GM18526 (cell line): Measurements from ENCODE around the gene GRM8.

Experiments
- POLR2A ChIP-seq: IDR thresholded peaks from 3 replicates; pipeline ENCODE4 v1.6.1; 2011; ENCODE audit not compliant: insufficient read length; ENCODE audit errors: extremely low read depth

The GRM8 gene

GRCh38 chr7:126453104-126453503 lies 799.6 kb downstream of the GRM8 start:
- TF ChIP-seq POLR2A: no peak

GRCh38 chr7:126450269-126450671 lies 802.5 kb downstream of the GRM8 start:
- no peak for TF ChIP-seq POLR2A

GRCh38 chr7:126449611-126450268 lies 803.0 kb downstream of the GRM8 start:
- no peak for TF ChIP-seq POLR2A

DNA sequence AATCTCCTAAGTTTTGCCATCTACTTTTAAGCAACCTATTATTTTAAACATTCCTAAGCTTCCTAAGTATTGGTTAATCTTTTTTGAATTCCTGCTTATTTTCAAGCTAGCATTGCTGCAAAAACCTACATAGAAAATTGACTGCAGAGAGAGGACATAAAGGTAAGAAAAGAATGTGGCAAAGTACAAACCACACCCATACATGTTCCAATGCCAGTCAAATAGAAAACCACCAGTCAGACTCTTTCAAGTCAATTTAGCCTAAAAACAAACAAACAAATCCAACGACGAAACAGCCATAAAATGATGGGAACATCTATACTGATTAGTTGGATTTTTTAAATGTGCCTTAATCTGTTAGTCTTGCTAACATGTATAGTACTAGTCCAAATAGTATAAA lies 804.8 kb downstream of the GRM8 start:
- TF ChIP-seq POLR2A: no peak

- no peak for TF ChIP-seq POLR2A
Measured at GRCh38 chr7:126445991-126446390, 806.8 kb downstream of the GRM8 start.

GRCh38 chr7:126443951-126444350 lies 808.8 kb downstream of the GRM8 start:
- TF ChIP-seq POLR2A: no peak

DNA sequence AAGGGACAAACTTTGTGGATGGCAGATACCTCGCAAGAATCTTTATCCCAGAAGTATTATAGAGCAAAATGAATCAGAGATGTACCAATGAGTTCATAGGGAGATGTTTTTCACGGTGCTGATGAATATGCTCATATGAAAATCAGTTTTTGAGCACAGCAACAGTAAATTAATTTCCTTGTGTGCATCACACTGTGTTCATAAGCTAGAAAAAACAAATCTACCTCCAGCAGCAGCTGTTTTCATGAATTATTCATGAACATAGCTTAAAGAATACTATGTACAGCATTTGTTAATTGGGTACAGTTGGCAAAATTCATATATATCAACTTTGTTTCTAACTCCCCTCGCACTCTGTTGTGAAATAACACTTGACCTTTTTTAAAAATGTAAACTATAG lies 809.8 kb downstream of the GRM8 start:
- TF ChIP-seq POLR2A: no peak

DNA sequence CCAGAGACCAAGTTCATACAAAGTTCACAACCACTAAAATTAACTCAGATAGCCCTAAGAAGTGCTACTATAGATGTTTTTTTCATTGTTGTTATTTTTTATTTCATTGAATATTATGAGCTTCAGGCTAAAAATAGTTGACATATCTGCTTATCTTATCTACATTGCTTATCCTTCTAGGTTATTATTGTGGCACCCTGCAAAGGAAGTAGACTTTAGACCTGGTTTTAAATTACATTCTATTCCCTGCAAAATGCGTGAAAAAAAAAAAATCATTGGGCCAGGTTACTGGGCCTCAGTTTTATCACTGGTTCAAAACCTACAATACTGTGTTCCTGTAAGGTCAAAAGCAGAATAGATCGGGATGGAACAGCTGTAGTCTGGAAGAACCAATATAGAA lies 811.0 kb downstream of the GRM8 start:
- TF ChIP-seq POLR2A: no peak

GRCh38 chr7:126440542-126440941 lies 812.2 kb downstream of the GRM8 start:
- TF ChIP-seq POLR2A: no peak

DNA sequence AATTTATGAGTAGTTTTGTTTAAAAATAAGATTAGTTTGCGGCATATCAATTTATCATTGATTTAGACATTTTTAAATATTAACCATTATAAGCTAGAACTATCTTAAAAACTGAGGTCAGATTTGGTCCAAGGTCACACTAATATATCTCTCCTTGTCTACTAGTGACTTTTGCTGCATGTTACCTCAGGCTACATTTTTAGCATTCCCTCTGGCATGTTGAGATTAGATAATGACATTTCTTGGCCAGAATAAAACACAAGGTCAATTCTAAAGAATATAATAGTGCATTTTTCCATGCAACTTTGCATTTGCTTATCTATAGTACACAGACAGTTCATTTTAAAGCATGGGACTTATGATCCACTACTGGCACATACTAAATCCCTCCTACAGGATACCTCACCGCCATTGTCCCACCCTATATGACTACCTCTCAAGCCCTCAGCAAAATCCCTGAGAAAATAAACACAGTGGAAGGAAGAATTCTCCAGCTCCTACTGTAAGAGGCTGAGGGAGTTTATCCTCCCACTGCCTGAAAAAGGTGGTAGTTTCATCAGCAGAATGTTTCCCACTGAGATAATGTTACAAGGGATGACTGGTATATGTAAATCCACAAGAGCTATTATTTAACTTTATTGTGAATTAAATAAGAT lies 816.4 kb downstream of the GRM8 start:
- TF ChIP-seq POLR2A: no peak

DNA sequence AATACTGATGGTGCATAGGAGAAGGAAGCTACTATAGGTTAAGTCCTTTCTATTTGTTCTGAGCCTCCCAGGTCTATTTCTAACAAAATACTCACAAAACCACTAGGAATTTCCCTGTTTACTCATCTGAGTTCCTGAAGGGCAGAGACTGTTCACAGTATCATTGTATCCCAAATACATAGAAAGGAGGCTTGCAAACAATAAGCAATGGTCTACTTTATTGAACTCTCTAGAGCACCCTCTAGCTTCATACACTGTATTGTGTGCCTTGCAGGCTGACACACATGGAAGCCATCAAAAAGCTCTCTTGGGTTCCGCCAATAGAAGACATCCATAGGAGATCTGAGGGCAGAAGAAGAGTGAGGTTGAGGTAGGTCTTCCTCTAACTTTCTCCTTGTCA lies 826.1 kb downstream of the GRM8 start:
- no peak for TF ChIP-seq POLR2A

DNA sequence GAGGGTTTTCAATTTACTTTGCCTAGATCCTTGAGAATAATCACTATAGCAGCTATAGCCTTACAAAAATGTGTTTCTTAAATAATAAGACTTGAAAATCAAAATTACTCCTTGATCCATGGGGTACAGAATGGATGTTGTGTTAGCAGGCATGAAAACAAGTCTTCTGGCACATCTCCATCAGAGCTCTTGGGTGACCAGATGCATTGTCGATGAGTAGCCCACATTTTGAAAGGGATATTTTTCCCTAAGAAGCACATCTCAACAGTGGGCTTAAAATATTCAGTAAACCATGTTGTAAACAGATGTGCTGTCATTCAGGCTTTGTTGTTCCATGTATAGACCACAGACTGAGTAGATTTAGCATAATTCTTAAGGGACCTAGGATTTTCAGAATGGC lies 827.8 kb downstream of the GRM8 start:
- no peak for TF ChIP-seq POLR2A

- TF ChIP-seq POLR2A: no peak
Measured at GRCh38 chr7:126419047-126419446, 833.7 kb downstream of the GRM8 start.

DNA sequence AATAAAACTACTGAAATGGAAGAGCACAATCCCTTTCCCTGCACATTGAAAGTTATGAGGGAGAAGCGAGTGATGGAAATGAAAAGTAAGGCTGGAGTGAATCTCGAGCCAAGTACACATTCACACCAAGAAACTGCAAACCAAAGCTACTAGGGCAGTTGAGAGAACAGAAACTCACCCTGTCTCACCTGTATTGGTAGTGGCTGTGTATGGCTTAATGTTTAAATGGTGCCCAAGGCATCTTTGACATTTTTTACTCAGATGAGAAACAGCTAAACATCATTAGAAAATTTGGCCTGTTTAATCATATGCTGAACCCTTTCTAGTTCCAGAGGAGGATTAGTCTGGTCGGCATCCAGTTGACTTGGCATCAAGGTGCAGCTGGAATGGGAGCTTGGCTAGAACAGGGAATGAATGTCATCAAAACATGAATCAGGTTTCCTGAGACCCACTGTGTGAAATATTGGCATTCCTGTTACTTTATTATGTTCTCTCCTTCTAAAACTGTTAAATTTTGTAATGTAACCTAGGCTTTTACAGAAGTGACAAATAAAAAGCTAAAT lies 840.8 kb downstream of the GRM8 start:
- TF ChIP-seq POLR2A: no peak

DNA sequence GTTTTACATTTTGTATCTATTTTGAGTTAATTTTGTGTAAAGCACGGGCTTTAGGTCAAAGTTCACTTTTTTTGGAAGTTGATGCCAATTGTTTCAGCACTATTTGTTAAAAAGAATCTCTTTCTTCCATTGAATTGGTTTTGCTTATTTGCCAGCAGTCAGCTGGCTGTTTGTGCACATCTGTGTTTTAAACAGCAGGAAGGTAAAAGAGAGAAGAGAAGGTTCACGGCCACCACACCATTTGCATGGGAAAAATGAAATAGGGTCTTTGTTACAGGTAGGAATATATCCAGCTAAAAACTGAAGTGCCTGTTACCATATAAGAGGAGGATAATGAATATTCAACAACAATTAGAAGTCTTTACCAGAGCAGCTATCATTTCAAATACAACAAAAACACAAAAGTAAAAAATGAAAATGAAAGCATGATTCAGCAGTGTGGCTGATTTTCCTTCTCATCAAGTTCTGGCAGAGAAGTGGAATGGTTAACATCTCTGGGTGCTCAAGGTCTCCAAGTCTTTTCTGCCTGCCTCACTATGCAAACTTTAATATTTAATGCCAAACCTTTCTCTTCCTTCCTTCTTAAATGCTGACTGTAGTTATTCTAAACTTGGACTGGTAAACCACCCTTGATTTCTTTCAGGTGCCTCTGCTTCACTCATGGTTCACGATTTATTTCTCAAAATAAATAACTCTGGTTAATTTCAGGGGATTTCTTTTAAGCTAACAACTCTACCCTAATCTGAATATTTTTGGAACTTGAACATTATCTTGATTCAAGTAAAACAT lies 841.5 kb downstream of the GRM8 start:
- no peak for TF ChIP-seq POLR2A

DNA sequence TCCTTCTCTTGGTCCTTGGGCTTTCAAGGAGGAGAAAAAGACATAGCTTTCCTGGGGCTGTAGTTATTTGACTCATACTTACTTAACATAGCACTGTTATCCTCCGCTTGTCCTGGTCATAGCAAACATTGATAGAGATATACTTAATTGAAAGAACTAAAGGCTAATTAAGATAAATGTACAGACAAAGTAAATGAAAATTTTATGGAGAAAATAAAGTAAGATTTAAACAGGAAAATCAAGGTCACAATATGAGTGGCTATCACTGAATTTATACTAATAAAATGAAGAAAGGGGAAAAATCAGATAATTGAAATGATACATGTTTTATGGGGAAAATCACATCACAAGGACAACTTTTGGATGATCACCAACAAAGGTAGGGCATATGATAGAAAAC lies 849.7 kb downstream of the GRM8 start:
- no peak for TF ChIP-seq POLR2A
